ENCODE results near the gene PKD1.

Gene PKD1

GRCh38 chr16:2177561-2177960, 41.9 kb upstream of the PKD1 start:
- H3K4me1 ChIP-seq (ENCODE audit: control insufficient read depth, insufficient read depth, low read length, unreplicated experiment): no peaks in the 10 kb centered on the region
- H3K36me3 ChIP-seq (ENCODE audit: insufficient read depth, low read length): peaks cover 19% of the 10 kb centered on the region; the same call in 1 of the 2 replicates
- no peak overlapping the region for H3K4me3 ChIP-seq (ENCODE audit: low read depth, low read length)
- H2AFZ ChIP-seq (ENCODE audit: low read length, unreplicated experiment): no peak overlapping the region
- H3K27me3 ChIP-seq (ENCODE audit: insufficient read depth, low read length): no peaks in the 10 kb centered on the region
- no peaks in the 10 kb centered on the region for H3K79me2 ChIP-seq (ENCODE audit: control insufficient read depth, insufficient read depth, low read length, unreplicated experiment)
- H3K27ac ChIP-seq (ENCODE audit: low read depth, low read length): no peak overlapping the region

GRCh38 chr16:2177101-2177500, 41.4 kb upstream of the PKD1 start:
- no peaks in the 10 kb centered on the region for H3K27me3 ChIP-seq (ENCODE audit: insufficient read depth, low read length)
- no peaks in the 10 kb centered on the region for H3K79me2 ChIP-seq (ENCODE audit: control insufficient read depth, insufficient read depth, low read length, unreplicated experiment)
- H3K4me3 ChIP-seq (ENCODE audit: low read depth, low read length): no peak overlapping the region
- H3K36me3 ChIP-seq (ENCODE audit: insufficient read depth, low read length): peaks cover 19% of the 10 kb centered on the region; the same call in 1 of the 2 replicates
- no peak overlapping the region for H3K27ac ChIP-seq (ENCODE audit: low read depth, low read length)
- no peaks in the 10 kb centered on the region for H3K4me1 ChIP-seq (ENCODE audit: control insufficient read depth, insufficient read depth, low read length, unreplicated experiment)
- H2AFZ ChIP-seq (ENCODE audit: low read length, unreplicated experiment): no peak overlapping the region

- H3K4me3 ChIP-seq (ENCODE audit: low read depth, low read length): no peak overlapping the region
- no peaks in the 10 kb centered on the region for H3K27me3 ChIP-seq (ENCODE audit: insufficient read depth, low read length)
- H3K4me1 ChIP-seq (ENCODE audit: control insufficient read depth, insufficient read depth, low read length, unreplicated experiment): no peaks in the 10 kb centered on the region
- no peaks in the 10 kb centered on the region for H3K79me2 ChIP-seq (ENCODE audit: control insufficient read depth, insufficient read depth, low read length, unreplicated experiment)
- H2AFZ ChIP-seq (ENCODE audit: low read length, unreplicated experiment): no peak overlapping the region
- H3K36me3 ChIP-seq (ENCODE audit: insufficient read depth, low read length): peaks cover 19% of the 10 kb centered on the region; the same call in 1 of the 2 replicates
- H3K27ac ChIP-seq (ENCODE audit: low read depth, low read length): no peak overlapping the region
These were observed 40.3 kb upstream of the PKD1 start for GRCh38 chr16:2176047-2176446.

GRCh38 chr16:2175454-2175853, 39.8 kb upstream of the PKD1 start:
- Histone ChIP-seq H3K4me3 (ENCODE audit: low read depth, low read length) (no peak overlapping the region), H2AFZ (ENCODE audit: low read length, unreplicated experiment) (no peak overlapping the region)

GRCh38 chr16:2174396-2175131, 38.9 kb upstream of the PKD1 start:
- no peaks in the 10 kb centered on the region for H3K79me2 ChIP-seq (ENCODE audit: control insufficient read depth, insufficient read depth, low read length, unreplicated experiment)
- H3K27ac ChIP-seq (ENCODE audit: low read depth, low read length): no peak overlapping the region
- no peak overlapping the region for H2AFZ ChIP-seq (ENCODE audit: low read length, unreplicated experiment)
- H3K27me3 ChIP-seq (ENCODE audit: insufficient read depth, low read length): no peaks in the 10 kb centered on the region
- no peak overlapping the region for H3K4me3 ChIP-seq (ENCODE audit: low read depth, low read length)
- peaks cover 19% of the 10 kb centered on the region; the same call in 1 of the 2 replicates for H3K36me3 ChIP-seq (ENCODE audit: insufficient read depth, low read length)
- no peaks in the 10 kb centered on the region for H3K4me1 ChIP-seq (ENCODE audit: control insufficient read depth, insufficient read depth, low read length, unreplicated experiment)

More at GRCh38 chr16:2175454-2175853, 39.8 kb upstream of the PKD1 start:
- Histone ChIP-seq H3K27ac (ENCODE audit: low read depth, low read length) (no peak overlapping the region), H3K4me1 (ENCODE audit: control insufficient read depth, insufficient read depth, low read length, unreplicated experiment) (no peaks in the 10 kb centered on the region), H3K79me2 (ENCODE audit: control insufficient read depth, insufficient read depth, low read length, unreplicated experiment) (no peaks in the 10 kb centered on the region), H3K27me3 (ENCODE audit: insufficient read depth, low read length) (no peaks in the 10 kb centered on the region), H3K36me3 (ENCODE audit: insufficient read depth, low read length) (peaks cover 19% of the 10 kb centered on the region; the same call in 1 of the 2 replicates)

- Histone ChIP-seq H3K36me3 (ENCODE audit: insufficient read depth, low read length) (peaks cover 19% of the 10 kb centered on the region; the same call in 1 of the 2 replicates), H3K27me3 (ENCODE audit: insufficient read depth, low read length) (no peaks in the 10 kb centered on the region), H3K4me1 (ENCODE audit: control insufficient read depth, insufficient read depth, low read length, unreplicated experiment) (no peaks in the 10 kb centered on the region)
These were observed 38.2 kb upstream of the PKD1 start for GRCh38 chr16:2173916-2174315.

GRCh38 chr16:2173366-2173765, 37.7 kb upstream of the PKD1 start:
- Histone ChIP-seq H2AFZ (ENCODE audit: low read length, unreplicated experiment) (no peak overlapping the region), H3K79me2 (ENCODE audit: control insufficient read depth, insufficient read depth, low read length, unreplicated experiment) (no peaks in the 10 kb centered on the region), H3K4me3 (ENCODE audit: low read depth, low read length) (no peak overlapping the region), H3K27me3 (ENCODE audit: insufficient read depth, low read length) (no peaks in the 10 kb centered on the region), H3K4me1 (ENCODE audit: control insufficient read depth, insufficient read depth, low read length, unreplicated experiment) (no peaks in the 10 kb centered on the region), H3K36me3 (ENCODE audit: insufficient read depth, low read length) (peaks cover 17% of the 10 kb centered on the region; the same call in 1 of the 2 replicates), H3K27ac (ENCODE audit: low read depth, low read length) (no peak overlapping the region)

More at GRCh38 chr16:2173916-2174315, 38.2 kb upstream of the PKD1 start:
- Histone ChIP-seq H3K4me3 (ENCODE audit: low read depth, low read length) (no peak overlapping the region), H2AFZ (ENCODE audit: low read length, unreplicated experiment) (no peak overlapping the region), H3K79me2 (ENCODE audit: control insufficient read depth, insufficient read depth, low read length, unreplicated experiment) (no peaks in the 10 kb centered on the region), H3K27ac (ENCODE audit: low read depth, low read length) (no peak overlapping the region)

GRCh38 chr16:2172688-2173335, 37.1 kb upstream of the PKD1 start:
- H3K27me3 ChIP-seq (ENCODE audit: insufficient read depth, low read length): no peaks in the 10 kb centered on the region
- H3K27ac ChIP-seq (ENCODE audit: low read depth, low read length): no peak overlapping the region
- H3K36me3 ChIP-seq (ENCODE audit: insufficient read depth, low read length): peaks cover 12% of the 10 kb centered on the region; the same call in 1 of the 2 replicates
- peaks cover under 1% of the 10 kb centered on the region for H3K79me2 ChIP-seq (ENCODE audit: control insufficient read depth, insufficient read depth, low read length, unreplicated experiment)
- H2AFZ ChIP-seq (ENCODE audit: low read length, unreplicated experiment): no peak overlapping the region
- no peaks in the 10 kb centered on the region for H3K4me1 ChIP-seq (ENCODE audit: control insufficient read depth, insufficient read depth, low read length, unreplicated experiment)
- H3K4me3 ChIP-seq (ENCODE audit: low read depth, low read length): no peak overlapping the region

- Histone ChIP-seq H3K79me2 (ENCODE audit: control insufficient read depth, insufficient read depth, low read length, unreplicated experiment) (peaks cover 7% of the 10 kb centered on the region), H3K36me3 (ENCODE audit: insufficient read depth, low read length) (peaks cover 10% of the 10 kb centered on the region; the same call in 1 of the 2 replicates), H3K4me1 (ENCODE audit: control insufficient read depth, insufficient read depth, low read length, unreplicated experiment) (no peaks in the 10 kb centered on the region), H2AFZ (ENCODE audit: low read length, unreplicated experiment) (no peak overlapping the region), H3K27ac (ENCODE audit: low read depth, low read length) (no peak overlapping the region), H3K4me3 (ENCODE audit: low read depth, low read length) (no peak overlapping the region), H3K27me3 (ENCODE audit: insufficient read depth, low read length) (no peaks in the 10 kb centered on the region)
These were observed 36.0 kb upstream of the PKD1 start for GRCh38 chr16:2171601-2172178.

- Histone ChIP-seq H3K36me3 (ENCODE audit: insufficient read depth, low read length) (peaks cover 8% of the 10 kb centered on the region; the same call in 1 of the 2 replicates), H3K4me1 (ENCODE audit: control insufficient read depth, insufficient read depth, low read length, unreplicated experiment) (no peaks in the 10 kb centered on the region)
These were observed 35.1 kb upstream of the PKD1 start for GRCh38 chr16:2170587-2171435.

More at GRCh38 chr16:2170587-2171435, 35.1 kb upstream of the PKD1 start:
- H3K4me3 ChIP-seq (ENCODE audit: low read depth, low read length): no peak overlapping the region
- no peak overlapping the region for H2AFZ ChIP-seq (ENCODE audit: low read length, unreplicated experiment)
- peaks cover 11% of the 10 kb centered on the region for H3K79me2 ChIP-seq (ENCODE audit: control insufficient read depth, insufficient read depth, low read length, unreplicated experiment)
- H3K27ac ChIP-seq (ENCODE audit: low read depth, low read length): no peak overlapping the region
- H3K27me3 ChIP-seq (ENCODE audit: insufficient read depth, low read length): no peaks in the 10 kb centered on the region
